Epithelial cell of esophagus (primary cell): ENCODE data around the gene IL20.
A peak's percentile ranks its signal among the peaks of the same experiment; 100 is the strongest.

Experiments
- DNase-seq: peaks from one replicate; pipeline ENCODE4 v3.0.0; 2010; ENCODE audit warnings: low read depth
- H3K4me3 ChIP-seq: 2 replicates; pipeline ENCODE4 v1.5.1; 2011; ENCODE audit warnings: mild to moderate bottlenecking, low read length, control low read depth
- CTCF ChIP-seq: IDR thresholded peaks from 2 replicates; pipeline ENCODE4 v1.5.1; 2011; ENCODE audit warnings: low read depth, mild to moderate bottlenecking, low read length, control low read depth, inconsistent platforms; ENCODE audit not compliant: insufficient read depth; ENCODE audit errors: missing control alignments

IL20 gene

GRCh38 chr1:206841609-206842323, 23.7 kb upstream of the IL20 start:
- TF ChIP-seq CTCF: no peak
- no peak overlapping the region for H3K4me3 ChIP-seq
- peak; percentile 59 for DNase-seq

DNA sequence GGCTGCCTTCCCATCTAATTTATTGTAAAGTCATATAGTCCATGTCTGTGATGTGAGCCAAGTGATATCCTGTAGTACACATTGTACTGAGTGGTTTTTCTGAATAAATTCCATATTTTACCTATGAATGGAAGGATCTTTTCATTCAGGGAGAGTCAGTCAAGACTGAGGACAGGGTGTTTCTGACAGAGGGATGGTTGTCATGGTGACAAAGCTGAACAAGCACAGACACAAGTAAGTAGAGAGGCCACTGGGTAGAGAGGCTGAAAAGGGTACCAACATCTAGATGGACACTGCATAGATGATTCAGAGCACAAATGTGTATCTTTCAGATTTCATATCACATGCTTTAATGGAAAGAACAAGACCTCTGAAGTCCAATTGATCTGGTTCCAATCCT, 22.6 kb upstream of the IL20 start:
- no peak for DNase-seq
- no peak for TF ChIP-seq CTCF
- H3K4me3 ChIP-seq: no peak overlapping the region

DNA sequence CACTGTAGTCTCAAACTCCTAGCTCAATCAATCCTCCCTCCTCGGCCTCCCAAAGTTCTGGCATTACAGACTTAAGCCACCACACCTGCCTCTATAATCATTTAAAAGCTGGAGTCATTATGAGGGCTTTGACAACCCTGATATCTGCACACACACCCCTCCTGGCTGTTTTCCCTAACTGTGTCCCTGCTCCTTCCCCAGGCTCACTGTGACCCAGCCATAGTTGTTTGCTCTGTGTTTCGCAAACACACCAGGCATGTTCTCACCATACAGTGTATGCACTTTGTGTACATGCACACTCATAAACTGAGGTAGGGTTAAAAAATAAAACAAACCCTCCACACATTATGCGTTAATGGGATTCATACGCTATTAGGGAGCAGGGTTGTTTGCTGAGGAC, 21.8 kb upstream of the IL20 start:
- no peak for TF ChIP-seq CTCF
- DNase-seq: no peak
- no peak overlapping the region for H3K4me3 ChIP-seq

GRCh38 chr1:206846487-206846886, 18.9 kb upstream of the IL20 start:
- peak; percentile 45 for DNase-seq
- H3K4me3 ChIP-seq: no peak overlapping the region
- no peak for TF ChIP-seq CTCF

GRCh38 chr1:206847337-206847834, 18.0 kb upstream of the IL20 start:
- DNase-seq: no peak
- no peak for TF ChIP-seq CTCF
- no peak overlapping the region for H3K4me3 ChIP-seq

GRCh38 chr1:206847946-206848345, 17.5 kb upstream of the IL20 start:
- TF ChIP-seq CTCF: no peak
- H3K4me3 ChIP-seq: no peak overlapping the region
- DNase-seq: peak; percentile 70

- no peak for DNase-seq
- H3K4me3 ChIP-seq: no peak overlapping the region
- no peak for TF ChIP-seq CTCF
These were observed 15.0 kb upstream of the IL20 start for GRCh38 chr1:206850401-206850800.
